ENCODE data around the gene CACNA1C. TPM values are rescaled to one million over a fixed set of nuclear protein-coding genes. Genes with fewer than 3 reads are reported as not detected.

The CACNA1C gene
- total RNA-seq, 1 experiment from 2014 or later: 0.57 TPM

GRCh38 chr12:2292560-2292959 is 239.8 kb downstream of the CACNA1C start:
- no peak for DNase-seq (ENCODE audit: low read depth)

DNA sequence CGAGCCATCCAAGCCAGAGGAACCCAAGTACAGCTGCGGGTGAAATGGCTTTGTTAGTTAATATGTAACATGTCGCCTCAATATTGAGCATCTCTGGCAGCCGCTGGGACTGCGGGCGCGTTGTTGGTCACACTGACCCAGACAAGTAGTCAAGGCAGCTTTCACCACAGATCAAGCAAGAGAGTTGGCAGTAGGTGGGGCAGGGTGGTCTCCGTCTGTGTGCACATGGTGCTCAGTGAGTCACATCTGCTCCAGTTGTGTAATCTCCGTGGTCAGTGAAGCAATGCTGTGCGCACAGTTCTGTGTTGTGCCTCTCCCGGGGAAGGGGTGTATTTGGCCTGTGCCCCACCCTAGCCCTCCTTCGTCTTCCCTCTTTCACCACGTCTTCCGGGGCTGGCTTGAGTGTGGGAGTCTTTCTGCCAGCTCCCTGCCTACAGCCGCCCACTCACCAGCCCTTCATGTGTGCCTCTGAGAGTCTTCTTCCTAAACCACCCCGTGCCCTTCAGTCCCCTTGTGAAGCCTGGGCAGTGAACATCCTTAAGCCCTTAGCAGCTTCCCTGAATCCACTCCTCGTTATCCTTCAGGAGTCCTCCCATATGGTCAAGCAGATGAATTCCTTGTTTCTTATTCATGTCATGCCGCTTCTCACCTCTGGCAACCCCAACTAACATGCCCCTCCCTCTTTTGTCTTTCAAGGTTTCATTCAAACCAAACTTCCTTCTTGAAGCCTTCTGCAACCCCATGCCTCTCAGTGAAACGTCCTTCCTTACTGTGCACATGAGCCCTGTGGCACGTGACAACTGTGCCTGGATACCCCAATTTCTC is 242.1 kb downstream of the CACNA1C start:
- peak; percentile 32 for DNase-seq (ENCODE audit: low read depth)

DNA sequence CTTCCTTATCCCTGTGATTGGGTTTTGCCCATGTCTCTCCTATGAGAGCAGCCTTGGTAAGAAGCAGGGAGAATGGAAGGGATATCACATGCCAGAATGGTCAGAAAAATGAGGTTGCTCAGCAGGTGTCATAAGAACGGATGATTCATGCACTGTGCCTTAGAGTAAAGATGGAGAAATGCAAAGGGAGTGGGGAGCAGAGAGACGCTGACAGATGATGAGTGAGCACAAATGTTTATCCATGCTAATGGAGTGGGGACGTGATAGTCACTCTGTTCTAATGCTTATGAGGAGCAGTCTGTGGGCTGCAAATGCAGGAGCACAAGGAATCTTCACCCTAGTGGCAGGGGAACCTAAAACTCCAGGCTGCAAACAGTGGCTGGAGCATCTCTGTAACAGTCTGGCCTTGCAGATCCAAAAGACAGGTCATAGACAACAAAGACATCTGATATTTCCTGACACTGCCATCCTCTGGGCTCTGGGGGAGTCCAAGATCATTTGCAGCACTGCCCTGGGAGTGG is 243.2 kb downstream of the CACNA1C start:
- peak; percentile 97 for DNase-seq (ENCODE audit: low read depth)

DNA sequence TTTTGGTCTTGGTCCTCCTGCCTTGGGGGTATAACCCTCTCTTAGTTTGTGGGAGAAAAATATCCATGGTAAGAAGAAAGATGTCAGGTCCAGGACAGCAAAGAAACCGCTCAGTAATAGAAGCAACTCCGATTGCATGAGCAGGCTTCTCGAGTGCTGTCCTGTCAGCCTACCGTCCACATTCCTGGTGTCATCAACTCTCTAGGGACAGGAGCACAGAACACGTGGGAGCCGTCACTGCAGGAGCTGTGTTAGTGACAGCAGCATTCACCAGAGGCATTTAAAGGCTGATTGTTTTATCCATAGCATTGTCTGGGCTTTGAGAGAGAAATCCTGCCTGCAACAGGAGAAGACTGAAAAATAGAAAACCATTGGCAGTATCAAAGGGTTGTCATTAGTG is 244.2 kb downstream of the CACNA1C start:
- no peak for DNase-seq (ENCODE audit: low read depth)

- DNase-seq (ENCODE audit: low read depth): no peak
Observed at GRCh38 chr12:2297658-2298057, 244.9 kb downstream of the CACNA1C start.

DNA sequence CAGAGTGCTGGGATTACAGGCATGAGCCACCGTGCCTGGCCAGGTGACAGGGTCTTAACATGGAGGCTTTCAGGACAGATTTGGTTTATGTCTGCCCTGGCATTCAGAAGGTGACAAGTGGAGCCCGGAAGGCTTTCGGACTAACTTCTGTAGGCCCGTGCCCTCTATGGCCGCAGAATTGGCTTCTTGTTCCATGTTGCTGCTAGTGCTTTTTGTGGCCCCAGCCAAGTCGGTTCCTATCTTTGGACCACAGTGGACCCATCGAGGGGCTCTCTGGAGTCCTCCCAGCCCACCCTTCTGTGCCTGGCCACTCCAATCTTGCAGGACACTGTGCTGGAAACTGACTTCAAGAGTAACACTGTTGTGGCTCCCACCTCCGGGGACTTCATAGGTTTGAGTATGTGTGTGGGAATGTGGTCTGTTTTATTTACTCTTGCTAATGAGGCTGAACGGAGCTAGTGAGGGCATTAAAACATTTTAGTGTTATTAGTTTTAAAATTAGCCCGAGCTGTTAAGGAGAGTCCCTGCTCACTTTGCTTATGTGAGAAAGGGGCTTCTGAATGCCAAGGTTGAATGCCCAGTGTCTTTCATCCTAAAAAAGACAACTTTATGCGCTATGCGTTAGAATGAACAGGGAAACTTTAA is 245.9 kb downstream of the CACNA1C start:
- DNase-seq (ENCODE audit: low read depth): no peak

DNA sequence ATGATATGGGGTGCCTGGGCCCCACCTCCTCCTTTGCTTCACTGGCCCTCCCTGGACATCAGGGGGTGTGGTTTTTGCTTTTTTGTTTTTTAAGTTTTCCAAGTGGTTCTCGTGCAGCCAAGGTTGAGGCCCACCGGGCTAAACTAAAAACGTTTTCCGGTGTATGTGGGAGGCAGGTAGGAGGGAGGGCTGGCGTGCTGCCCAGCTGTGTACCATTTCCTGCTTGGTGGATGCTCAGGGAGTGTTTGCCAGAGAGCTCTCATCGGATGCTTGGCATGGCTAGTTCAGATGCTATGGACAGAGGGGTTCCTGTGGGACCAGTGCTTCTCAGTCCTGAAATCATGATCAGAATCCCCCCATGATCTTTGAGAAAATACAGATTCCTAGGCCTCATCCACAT is 246.4 kb downstream of the CACNA1C start:
- no peak for DNase-seq (ENCODE audit: low read depth)

GRCh38 chr12:2300168-2300567 is 247.4 kb downstream of the CACNA1C start:
- no peak for DNase-seq (ENCODE audit: low read depth)

DNA sequence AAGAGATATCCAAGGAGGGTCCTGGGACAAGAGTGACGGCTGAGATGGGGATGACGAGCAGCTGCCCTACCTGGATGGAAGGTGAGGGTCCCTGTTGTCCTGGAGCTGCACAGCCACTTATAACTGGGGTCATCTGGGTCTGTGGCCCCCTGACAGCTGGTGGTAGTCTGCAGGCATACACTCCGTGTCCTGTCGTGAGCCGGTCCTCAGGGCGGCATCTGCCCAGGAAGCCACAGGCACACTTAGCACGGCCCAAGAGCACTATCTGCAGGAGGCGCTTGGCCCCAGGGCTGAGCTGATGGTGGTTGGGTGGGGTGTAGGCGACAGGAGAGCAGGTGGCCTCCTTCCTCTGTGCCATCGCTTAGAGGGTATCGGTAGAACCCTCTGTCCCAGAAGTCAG is 248.1 kb downstream of the CACNA1C start:
- DNase-seq (ENCODE audit: low read depth): no peak

- DNase-seq (ENCODE audit: low read depth): no peak
Observed at GRCh38 chr12:2301531-2302461, 249.0 kb downstream of the CACNA1C start.

GRCh38 chr12:2302711-2303580 is 250.2 kb downstream of the CACNA1C start:
- no peak for DNase-seq (ENCODE audit: low read depth)

DNA sequence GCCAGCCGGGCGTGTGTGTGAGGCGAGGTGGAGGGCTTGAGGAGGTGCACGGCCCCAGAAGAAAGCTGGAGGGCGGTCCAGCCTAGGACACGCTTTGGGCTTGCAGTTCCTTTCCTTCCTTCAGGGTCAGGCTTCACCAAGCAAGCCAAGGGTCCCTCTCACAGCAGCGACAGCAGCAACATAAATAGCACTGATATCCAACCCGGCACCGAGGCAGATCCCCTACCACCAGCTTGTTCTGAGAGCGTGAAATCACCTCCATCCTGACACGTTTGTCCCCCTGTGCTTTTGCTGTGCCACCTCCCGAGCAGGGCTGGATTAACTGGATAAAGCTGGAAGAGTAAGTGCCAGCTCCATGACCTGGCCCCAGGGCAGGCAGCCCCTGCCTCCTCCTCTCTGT is 251.4 kb downstream of the CACNA1C start:
- no peak for DNase-seq (ENCODE audit: low read depth)

- DNase-seq (ENCODE audit: low read depth): no peak
Observed at GRCh38 chr12:2306012-2306411, 253.2 kb downstream of the CACNA1C start.

GRCh38 chr12:2306735-2307134 is 253.9 kb downstream of the CACNA1C start:
- no peak for DNase-seq (ENCODE audit: low read depth)

GRCh38 chr12:2307550-2307949 is 254.8 kb downstream of the CACNA1C start:
- no peak for DNase-seq (ENCODE audit: low read depth)

- no peak for DNase-seq (ENCODE audit: low read depth)
Observed at GRCh38 chr12:2309647-2310046, 256.9 kb downstream of the CACNA1C start.

DNA sequence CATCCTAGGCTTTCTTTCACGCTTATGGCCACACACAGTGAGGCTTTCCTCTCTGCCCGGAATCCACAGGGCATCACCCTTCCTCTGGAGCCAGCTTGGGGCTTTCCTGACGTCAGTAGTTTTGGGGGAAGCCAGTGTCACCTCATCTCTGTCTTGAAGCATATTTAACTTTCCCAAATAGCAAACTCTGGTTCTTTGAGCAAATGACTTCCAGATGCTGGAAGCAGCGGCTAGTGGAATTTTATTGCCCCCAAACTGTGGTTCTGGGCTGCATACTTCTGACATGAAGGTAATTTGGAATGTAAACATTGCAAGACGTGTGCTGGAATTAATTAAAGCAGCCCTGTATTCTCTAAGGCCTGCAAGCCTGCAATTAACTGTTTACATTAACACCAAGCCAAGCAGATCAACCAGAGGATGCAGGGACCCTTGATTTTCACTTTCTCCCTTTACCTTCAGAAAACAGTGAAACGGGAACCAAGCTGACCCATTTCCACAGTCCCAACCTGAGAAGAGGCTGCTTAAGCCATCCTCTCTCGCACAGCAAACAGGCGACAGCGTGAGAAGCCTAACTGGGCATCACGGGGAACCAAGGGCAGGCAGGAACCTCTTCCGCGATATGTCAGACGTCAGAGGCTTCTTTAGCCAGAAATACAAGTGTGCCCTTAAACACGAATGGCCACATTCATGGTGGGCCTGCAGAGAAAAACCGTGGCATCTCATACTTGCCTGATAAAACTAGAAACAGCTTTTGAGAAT is 258.4 kb downstream of the CACNA1C start:
- no peak for DNase-seq (ENCODE audit: low read depth)

GRCh38 chr12:2312175-2312574 is 259.4 kb downstream of the CACNA1C start:
- no peak for DNase-seq (ENCODE audit: low read depth)

DNA sequence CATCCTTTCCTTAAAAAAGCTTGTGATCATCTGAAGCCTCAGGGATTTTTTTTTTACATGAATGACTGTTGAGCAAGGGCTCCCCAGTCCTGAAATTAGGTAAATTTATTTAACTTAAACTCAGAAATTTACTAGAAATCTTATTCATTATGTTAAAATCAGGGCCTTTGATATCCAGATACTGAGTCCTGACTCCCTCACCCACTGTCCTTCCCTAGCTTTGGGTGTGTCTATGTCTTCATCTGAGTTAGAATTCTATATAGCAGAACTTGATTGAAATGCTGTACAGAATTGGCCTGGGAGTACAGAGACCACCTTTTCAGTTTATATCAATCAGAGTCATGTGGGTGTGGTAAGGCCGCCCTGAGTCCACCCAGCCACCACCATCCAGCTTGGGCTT is 260.0 kb downstream of the CACNA1C start:
- DNase-seq (ENCODE audit: low read depth): no peak

DNA sequence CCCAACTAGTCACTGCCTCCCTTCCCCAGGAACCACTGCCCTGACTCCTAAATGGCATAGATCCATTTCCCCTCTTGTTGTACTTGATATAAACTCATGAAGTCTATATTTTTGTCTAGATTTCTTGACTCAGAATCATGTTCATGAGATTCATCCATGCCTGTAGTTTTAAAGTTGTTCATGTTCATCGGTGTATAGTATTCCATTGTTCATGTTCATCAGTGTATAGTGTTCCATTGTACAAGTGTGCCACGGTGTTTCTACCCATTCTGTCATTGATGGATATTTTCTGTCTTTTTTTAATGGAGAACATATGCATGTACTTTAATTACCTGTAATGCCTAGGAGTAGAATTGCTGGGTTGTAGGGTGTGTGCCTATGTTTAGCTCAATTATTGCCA is 261.7 kb downstream of the CACNA1C start:
- DNase-seq (ENCODE audit: low read depth): no peak
